ENCODE results near the gene CDK4. TPM values are rescaled to one million over a fixed set of nuclear protein-coding genes. Genes with fewer than 3 reads are reported as not detected.

CDK4 gene
- total and polyA plus RNA-seq, 2 of the 13 experiments (the other 11 are each of a cell fraction or from before 2014, with no cell fraction given): 191 to 209 TPM

GRCh38 chr12:57751788-57752667, at the start of gene CDK4 (continued):
- TF ChIP-seq HHEX (CRISPR knock-in tag; IDR thresholded peaks at IDR 0.05) (no peak), MED8 (CRISPR knock-in tag; IDR thresholded peaks at IDR 0.05; ENCODE audit: insufficient replicate concordance) (peak; percentile 76), SETDB1 (CRISPR knock-in tag; IDR thresholded peaks at IDR 0.05; ENCODE audit: borderline replicate concordance) (no peak), SMAD9 (CRISPR knock-in tag; IDR thresholded peaks at IDR 0.05) (no peak), ZNF761 (CRISPR knock-in tag; conservative IDR thresholded peaks at IDR 0.05) (peak; percentile 85), TRIM24 (CRISPR knock-in tag; IDR thresholded peaks at IDR 0.05) (no peak), ZBTB4 (CRISPR knock-in tag; IDR thresholded peaks at IDR 0.05; ENCODE audit: borderline replicate concordance) (no peak), HDAC6 (IDR thresholded peaks at IDR 0.05; ENCODE audit: low read depth, low read length) (no peak), YEATS2 (CRISPR knock-in tag; IDR thresholded peaks at IDR 0.05; ENCODE audit: borderline replicate concordance) (peak; percentile 97), HMGXB4 (CRISPR knock-in tag; IDR thresholded peaks at IDR 0.05; ENCODE audit: borderline replicate concordance in 1 of 2, low read depth in 1 of 2) (peak; percentile 92 to 95), AKNA (CRISPR knock-in tag; IDR thresholded peaks at IDR 0.05; ENCODE audit: borderline replicate concordance) (no peak; the same call in 1 of the 2 replicates), ZMAT5 (CRISPR knock-in tag; IDR thresholded peaks at IDR 0.05; ENCODE audit: borderline replicate concordance, low read depth) (no peak), GLMP (CRISPR knock-in tag; IDR thresholded peaks at IDR 0.05; ENCODE audit: borderline replicate concordance) (no peak), IKZF5 (CRISPR knock-in tag; IDR thresholded peaks at IDR 0.05) (peak; percentile 95)
